GM23248 (cell line): ENCODE data around the gene LBR.

Source experiments
- EZH2 ChIP-seq: fragments of 200-600 bp; sonication (generic); IDR thresholded peaks from 2 replicates; pipeline ENCODE4 v1.6.1; 2018; ENCODE audit warnings: antibody characterized with exemption, mild to moderate bottlenecking; ENCODE audit not compliant: insufficient read depth, poor library complexity, severe bottlenecking
- EZH2phosphoT487 ChIP-seq: fragments of 200-600 bp; sonication (generic); IDR thresholded peaks from 2 replicates; pipeline ENCODE4 v1.6.1; 2018; ENCODE audit warnings: antibody characterized with exemption, moderate library complexity, mild to moderate bottlenecking, low read depth; ENCODE audit not compliant: insufficient read depth

DNA sequence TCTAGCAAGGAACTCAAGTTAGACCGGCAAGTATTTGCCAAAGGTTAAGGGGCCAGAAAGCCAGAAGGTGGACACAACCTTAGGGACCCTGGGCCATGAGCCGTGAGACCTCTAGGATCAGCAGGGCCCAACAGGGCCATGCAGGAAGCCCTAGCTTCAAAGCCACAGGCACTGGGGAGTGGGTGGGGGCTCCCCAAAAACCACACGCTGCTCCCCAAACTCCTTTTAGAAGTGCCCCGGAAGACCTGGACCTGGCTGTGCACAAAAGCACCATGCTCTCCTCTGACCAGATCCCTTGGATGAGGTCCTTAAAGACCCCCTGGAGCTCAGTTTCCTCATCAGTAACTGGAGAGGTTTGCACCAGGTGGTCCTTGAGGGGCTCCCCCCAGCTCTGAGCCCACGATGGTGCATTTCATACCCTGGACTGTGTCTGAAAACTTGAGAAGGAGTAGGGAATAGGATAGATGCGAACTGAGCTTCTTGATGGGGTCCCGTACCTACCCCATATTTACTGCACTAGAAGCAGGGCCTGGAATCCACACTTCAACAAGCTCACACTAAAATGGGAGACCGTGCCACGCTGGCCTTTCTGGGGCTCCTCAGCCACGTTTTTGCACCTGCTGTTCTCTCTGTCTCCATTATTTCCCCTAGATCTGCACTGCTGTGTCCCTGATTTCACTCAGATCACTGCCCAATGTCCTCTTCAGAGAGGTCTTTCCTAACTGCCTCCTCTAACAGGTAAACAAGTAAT lies 40.6 kb upstream of the LBR start:
- no peak for TF ChIP-seq EZH2phosphoT487
- TF ChIP-seq EZH2: no peak
